HG02884 (cell line): ENCODE data around the gene CMTM8.

ENCODE experiments used
- ATAC-seq: cut with Tn5 transposase; IDR thresholded peaks from one replicate; pipeline ENCODE4 v1.9.1; 2021; ENCODE audit warnings: mild to moderate bottlenecking, moderate library complexity; ENCODE audit not compliant: unreplicated experiment

The CMTM8 gene

GRCh38 chr3:32334675-32335074 lies 96.2 kb downstream of the CMTM8 start:
- no peak for ATAC-seq

GRCh38 chr3:32335365-32336112 lies 97.1 kb downstream of the CMTM8 start:
- ATAC-seq, result no peak

DNA sequence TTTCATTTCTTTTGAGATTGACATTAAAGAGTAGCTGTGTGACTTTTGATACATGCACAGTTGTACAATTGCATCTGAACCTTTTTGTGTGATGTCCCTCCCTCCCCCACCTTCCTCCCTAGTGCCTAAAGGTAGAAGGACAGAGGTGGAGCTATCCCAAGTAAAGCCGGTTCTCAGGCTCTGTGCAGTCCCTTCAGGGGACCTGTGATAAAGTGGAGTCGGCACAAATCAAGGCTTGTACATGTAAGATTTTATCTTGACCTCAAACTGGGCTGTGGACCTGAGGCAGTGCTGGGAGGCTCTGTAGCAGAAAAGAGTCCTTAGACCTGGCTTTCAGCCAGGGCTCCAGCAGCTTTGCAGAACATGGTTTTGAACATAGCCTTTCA lies 97.6 kb downstream of the CMTM8 start:
- ATAC-seq, result no peak

- no peak for ATAC-seq
Observed at GRCh38 chr3:32337505-32337904, 99.0 kb downstream of the CMTM8 start.

DNA sequence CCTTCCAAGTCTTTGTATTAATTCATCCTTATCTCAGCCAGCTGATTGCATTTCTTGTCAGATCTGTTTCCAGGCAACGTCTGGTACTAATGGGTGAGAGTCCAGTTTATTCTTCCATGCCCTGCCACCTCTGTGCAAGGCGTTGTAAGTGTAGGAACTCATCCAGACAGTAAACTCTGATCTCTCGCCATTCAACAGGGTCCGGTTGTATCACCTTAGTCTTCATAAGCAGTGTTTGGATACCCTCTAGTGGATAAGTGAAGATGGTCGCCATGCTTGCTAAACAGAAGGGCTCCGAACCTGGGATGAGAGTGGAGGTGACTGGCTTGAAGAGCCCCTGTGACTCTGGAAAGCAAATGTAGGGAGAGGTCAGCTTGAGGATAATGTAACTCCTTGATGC lies 101.6 kb downstream of the CMTM8 start:
- no peak for ATAC-seq

- no peak for ATAC-seq
Observed at GRCh38 chr3:32340611-32341365, 102.3 kb downstream of the CMTM8 start.

DNA sequence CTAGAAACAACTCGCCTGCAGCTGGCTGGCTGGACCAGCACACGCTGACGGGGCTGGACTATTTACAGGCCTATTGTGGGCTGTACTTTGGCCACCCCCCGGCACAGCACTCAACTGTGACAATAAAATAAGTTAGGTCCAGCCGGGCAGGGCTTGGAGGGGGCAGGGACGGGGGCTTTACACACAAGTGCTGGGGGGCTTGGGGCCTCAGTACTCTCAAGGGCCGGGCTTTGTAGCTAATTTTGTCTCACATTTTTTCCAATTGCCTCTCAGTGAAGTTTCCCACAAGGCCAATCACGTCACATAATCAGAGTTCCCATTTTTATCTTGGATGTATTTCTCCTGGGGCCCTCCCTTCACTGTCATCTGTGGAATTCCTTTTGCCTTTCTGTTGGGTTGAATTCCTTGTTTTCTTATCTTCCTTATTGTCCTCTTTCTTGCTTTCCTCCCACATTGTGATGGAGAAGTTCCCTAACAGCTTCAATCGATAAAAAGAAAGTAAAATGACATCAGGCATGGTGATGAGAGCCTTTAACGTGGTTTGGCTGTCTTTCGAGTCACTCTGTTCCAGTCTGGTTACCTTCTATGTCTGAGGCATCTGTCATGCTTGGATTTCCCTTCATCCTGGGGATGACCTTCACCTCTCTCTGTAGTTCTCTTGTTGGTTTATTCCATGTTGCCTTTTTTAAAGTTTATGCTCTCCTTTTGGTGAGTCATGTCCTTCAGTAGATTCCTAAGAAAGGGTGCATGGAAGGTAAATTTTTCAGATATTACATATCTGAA lies 109.1 kb downstream of the CMTM8 start:
- no peak for ATAC-seq

DNA sequence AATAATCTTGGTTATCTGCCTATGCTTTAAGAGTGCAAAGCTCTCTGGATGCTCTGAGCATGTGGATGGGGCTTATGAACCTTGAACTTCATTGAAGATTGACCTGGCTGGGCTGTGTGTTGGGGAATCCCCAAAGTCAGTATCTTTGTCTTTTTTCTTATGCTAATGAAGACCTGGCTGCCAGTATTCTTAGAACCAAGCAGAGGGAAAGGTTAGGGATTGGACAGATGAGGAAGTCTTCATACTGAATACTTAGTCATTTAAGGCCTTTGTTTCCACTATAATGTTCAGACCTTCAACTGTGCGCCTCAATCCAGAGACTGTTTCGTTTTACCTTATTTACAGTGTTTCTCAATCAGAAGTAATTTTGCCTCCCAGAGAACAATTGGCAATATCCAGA lies 110.7 kb downstream of the CMTM8 start:
- ATAC-seq, result no peak

DNA sequence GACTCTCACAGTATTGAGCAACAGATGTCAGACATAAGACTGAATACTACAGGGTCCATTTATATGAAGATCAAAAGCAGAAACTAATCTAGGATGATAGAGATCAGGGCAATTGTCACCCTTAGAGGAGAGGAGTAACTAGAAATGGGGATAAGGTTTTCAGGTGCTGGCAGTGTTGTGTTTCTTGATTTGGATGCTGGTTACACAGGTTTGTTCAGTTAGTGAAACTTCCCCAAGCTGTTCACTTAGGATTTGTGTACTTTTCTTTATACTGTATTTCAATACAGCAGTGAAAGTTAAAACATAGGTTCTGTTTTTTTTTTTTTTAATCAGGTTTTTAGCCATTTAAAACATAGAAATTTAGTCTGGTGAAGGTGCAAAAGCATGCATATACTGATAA lies 114.1 kb downstream of the CMTM8 start:
- ATAC-seq, result no peak

- no peak for ATAC-seq
Observed at GRCh38 chr3:32353351-32353750, 114.9 kb downstream of the CMTM8 start.

DNA sequence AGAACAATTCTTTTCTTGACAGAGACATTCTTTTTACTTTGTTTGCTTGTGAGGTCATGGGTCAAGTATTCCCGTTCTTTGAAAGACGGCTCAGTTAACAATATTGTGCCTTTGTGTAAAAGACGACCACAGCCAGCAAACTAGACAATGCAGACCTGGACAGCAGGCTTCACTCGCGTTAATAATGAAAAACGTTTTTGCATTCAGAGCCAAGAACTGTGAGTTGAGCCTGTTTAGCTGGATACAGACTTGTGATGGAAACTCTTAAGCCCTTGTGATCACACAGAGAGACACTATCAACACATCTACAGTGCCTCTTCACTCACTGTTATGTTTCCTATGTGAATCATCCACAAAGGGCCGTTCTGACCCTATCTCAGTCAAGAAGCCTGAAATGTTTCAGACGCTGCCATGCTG lies 115.9 kb downstream of the CMTM8 start:
- no peak for ATAC-seq

GRCh38 chr3:32355751-32356291 lies 117.3 kb downstream of the CMTM8 start:
- ATAC-seq, result no peak

- ATAC-seq, result no peak
Observed at GRCh38 chr3:32359766-32360492, 121.4 kb downstream of the CMTM8 start.

DNA sequence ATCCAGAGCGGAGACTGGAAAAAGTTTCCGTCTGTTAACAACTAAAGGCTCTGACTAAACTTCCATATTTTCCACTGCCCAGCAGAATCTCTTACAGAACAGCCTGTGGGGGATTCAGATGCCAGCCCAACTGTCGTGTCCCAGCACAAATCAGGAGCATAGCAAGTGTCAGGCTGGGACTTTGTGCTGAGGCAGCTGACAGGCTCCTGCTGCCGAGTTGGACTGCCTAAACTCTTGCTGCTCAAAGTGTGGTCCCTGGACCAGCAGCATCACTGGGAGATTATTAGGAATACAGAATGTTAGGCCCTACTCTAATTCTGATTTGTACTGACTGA lies 122.0 kb downstream of the CMTM8 start:
- ATAC-seq, result no peak

GRCh38 chr3:32366638-32367397 lies 128.3 kb downstream of the CMTM8 start:
- peak; percentile 51 for ATAC-seq

GRCh38 chr3:32367442-32367841 lies 129.0 kb downstream of the CMTM8 start:
- no peak for ATAC-seq

GRCh38 chr3:32371461-32372212 lies 133.2 kb downstream of the CMTM8 start:
- ATAC-seq, result no peak

- ATAC-seq, result no peak
Observed at GRCh38 chr3:32372213-32372490, 133.7 kb downstream of the CMTM8 start.

DNA sequence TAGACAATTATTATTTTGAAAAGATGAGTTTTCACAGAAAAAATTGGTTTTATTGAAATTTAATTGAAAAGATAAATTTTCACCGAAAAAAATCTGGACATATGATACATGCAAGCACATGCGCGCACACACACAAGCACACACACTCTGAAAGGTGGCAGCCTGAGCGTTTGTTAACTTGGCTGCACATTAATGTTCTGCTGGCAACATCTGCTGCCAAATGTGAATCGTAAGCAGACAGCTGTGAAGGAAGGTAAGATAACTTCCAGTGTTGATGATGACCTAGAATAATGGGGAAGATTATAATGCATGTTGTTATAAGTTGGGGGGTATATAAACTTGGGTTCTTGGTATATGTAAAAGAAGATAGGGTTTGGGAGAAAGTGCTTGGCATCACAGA lies 134.8 kb downstream of the CMTM8 start:
- ATAC-seq, result no peak

- no peak for ATAC-seq
Observed at GRCh38 chr3:32373844-32374243, 135.4 kb downstream of the CMTM8 start.
